HepG2 (cell line): Measurements from ENCODE around the gene CD58. TPM values are rescaled to one million over a fixed set of nuclear protein-coding genes. Genes with fewer than 3 reads are reported as not detected.

ENCODE experiments used
- ELK4 ChIP-seq: sonication (generic); formaldehyde crosslinking; IDR thresholded peaks from 2 replicates; pipeline ENCODE4 v1.9.0; 2021; ENCODE audit warnings: missing genetic modification reagents, borderline replicate concordance
- GABPB1 ChIP-seq: IDR thresholded peaks from 2 replicates; pipeline ENCODE4 v1.6.1; 2016; ENCODE audit warnings: mild to moderate bottlenecking, missing genetic modification reagents, moderate library complexity, missing compliant biosample characterization
- MXI1 ChIP-seq: IDR thresholded peaks from 3 replicates; pipeline ENCODE4 v1.6.1; 2012; ENCODE audit warnings: low read depth, low read length, inconsistent platforms, borderline replicate concordance
- TBX2 ChIP-seq: sonication (generic); formaldehyde crosslinking; IDR thresholded peaks from 2 replicates; pipeline ENCODE4 v1.5.0; 2020; ENCODE audit warnings: missing genetic modification reagents, mild to moderate bottlenecking, borderline replicate concordance
- TCF7L2 ChIP-seq: IDR thresholded peaks from 2 replicates; pipeline ENCODE4 v1.6.1; 2011; ENCODE audit warnings: mild to moderate bottlenecking, low read depth, low read length, moderate library complexity
- ZC3H13 ChIP-seq: sonication (generic); formaldehyde crosslinking; IDR thresholded peaks from 2 replicates; pipeline ENCODE4 v1.8.1; 2023; ENCODE audit warnings: mild to moderate bottlenecking, missing genetic modification reagents, moderate library complexity
- ZNF124 ChIP-seq: sonication (generic); formaldehyde crosslinking; IDR thresholded peaks from 2 replicates; pipeline ENCODE4 v1.4.0; 2020; ENCODE audit warnings: missing genetic modification reagents
- ZNF646 ChIP-seq: sonication (generic); formaldehyde crosslinking; IDR thresholded peaks from 2 replicates; pipeline ENCODE4 v1.9.0; 2021; ENCODE audit warnings: mild to moderate bottlenecking, missing genetic modification reagents
- polyA plus RNA-seq, 8 experiments: library from polyadenylated mRNA; depleted of rRNA in 3 of 8; stranded (reverse) in 7 of 8; unstranded in 1 of 8; fragments of >200 nt; fragmentation: Illumina TruSeq in 4 of 8; extraction: Trizol in 4 of 8; gene quantifications; 2 replicates each; pipeline versions ENCODE4 v1.2.1 to v1.2.3, GENCODE V29; 2011 to 2016; ENCODE audit warnings: low read depth in 4 of 8, missing spikeins in 1 of 8, mixed read lengths in 1 of 8; ENCODE audit not compliant: insufficient read depth in 1 of 8
- total RNA-seq, 5 experiments: library from RNA; depleted of rRNA; stranded (reverse); fragments of >200 nt; fragmentation: Illumina TruSeq; extraction: Trizol; gene quantifications; 2 replicates each; pipeline ENCODE4 v1.2.3, GENCODE V29; 2016; ENCODE audit warnings: low read depth in 1 of 5
- TF ChIP-seq, protein P1 (sequence below): IDR thresholded peaks from 2 replicates; pipeline ENCODE4 v1.6.1; 2016
- TF ChIP-seq, protein P2 (sequence below), 2 experiments: sonication (generic) in 1 of 2; formaldehyde crosslinking in 1 of 2; IDR thresholded peaks; 2 replicates each; pipeline versions ENCODE4 v1.4.0 to v1.6.1; 2018 to 2020; ENCODE audit warnings: missing genetic modification reagents in 2 of 2, borderline replicate concordance in 1 of 2, low read depth in 1 of 2, mild to moderate bottlenecking in 1 of 2, missing biosample characterization in 1 of 2
- TF ChIP-seq, protein P3 (sequence below): sonication (generic); formaldehyde crosslinking; IDR thresholded peaks from 2 replicates; pipeline ENCODE4 v1.5.0; 2020; ENCODE audit warnings: missing genetic modification reagents
- TF ChIP-seq, protein P4 (sequence below): sonication (generic); formaldehyde crosslinking; IDR thresholded peaks from 2 replicates; pipeline ENCODE4 v1.4.0; 2020; ENCODE audit warnings: missing genetic modification reagents

The CD58 gene
- total and polyA plus RNA-seq, 2 of the 13 experiments (the other 11 are each of a cell fraction or from before 2014, with no cell fraction given) = 9.4 to 13.5 TPM

DNA sequence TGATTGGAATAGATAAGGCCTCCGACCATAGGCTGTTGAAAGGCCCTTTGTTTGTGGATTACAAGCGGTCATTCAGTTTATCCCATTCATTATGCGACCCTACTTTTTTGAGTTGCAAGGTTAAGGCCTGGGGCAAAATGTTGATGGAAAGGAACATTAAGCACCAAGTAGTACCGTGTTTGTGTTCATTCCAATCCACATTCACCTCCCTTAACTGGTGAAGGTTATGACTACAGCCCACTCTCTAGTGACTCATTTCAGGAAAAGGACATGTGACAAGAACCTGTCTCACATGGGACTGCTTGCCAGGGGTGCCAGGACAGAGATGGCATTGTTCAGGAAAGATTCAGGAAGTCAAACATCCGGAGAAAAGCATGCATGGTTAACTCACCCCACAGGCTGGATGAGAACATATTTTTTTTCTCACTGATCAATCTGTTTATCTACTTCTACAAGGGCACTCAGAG is 81.6 kb downstream of the CD58 start (continued):
- no peak for TF ChIP-seq ZNF646 (CRISPR knock-in tag)
- no peak for TF ChIP-seq ZNF124 (CRISPR knock-in tag)
- TF ChIP-seq, protein P1, sequence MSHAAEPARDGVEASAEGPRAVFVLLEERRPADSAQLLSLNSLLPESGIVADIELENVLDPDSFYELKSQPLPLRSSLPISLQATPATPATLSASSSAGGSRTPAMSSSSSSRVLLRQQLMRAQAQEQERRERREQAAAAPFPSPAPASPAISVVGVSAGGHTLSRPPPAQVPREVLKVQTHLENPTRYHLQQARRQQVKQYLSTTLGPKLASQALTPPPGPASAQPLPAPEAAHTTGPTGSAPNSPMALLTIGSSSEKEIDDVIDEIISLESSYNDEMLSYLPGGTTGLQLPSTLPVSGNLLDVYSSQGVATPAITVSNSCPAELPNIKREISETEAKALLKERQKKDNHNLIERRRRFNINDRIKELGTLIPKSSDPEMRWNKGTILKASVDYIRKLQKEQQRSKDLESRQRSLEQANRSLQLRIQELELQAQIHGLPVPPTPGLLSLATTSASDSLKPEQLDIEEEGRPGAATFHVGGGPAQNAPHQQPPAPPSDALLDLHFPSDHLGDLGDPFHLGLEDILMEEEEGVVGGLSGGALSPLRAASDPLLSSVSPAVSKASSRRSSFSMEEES = peak; percentile 99
- TF ChIP-seq ZC3H13 = no peak
- no peak for TF ChIP-seq TCF7L2
- TF ChIP-seq MXI1 = peak; percentile 29; the same call in 1 of the 3 replicates
- peak; percentile 65; the same call in 1 of the 2 replicates for TF ChIP-seq TBX2 (CRISPR knock-in tag)
- TF ChIP-seq, protein P2, sequence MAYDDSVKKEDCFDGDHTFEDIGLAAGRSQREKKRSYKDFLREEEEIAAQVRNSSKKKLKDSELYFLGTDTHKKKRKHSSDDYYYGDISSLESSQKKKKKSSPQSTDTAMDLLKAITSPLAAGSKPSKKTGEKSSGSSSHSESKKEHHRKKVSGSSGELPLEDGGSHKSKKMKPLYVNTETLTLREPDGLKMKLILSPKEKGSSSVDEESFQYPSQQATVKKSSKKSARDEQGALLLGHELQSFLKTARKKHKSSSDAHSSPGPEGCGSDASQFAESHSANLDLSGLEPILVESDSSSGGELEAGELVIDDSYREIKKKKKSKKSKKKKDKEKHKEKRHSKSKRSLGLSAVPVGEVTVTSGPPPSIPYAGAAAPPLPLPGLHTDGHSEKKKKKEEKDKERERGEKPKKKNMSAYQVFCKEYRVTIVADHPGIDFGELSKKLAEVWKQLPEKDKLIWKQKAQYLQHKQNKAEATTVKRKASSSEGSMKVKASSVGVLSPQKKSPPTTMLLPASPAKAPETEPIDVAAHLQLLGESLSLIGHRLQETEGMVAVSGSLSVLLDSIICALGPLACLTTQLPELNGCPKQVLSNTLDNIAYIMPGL (CRISPR knock-in tag; IDR thresholded peaks at IDR 0.05; ENCODE audit: borderline replicate concordance in 1 of 2, low read depth in 1 of 2) = peak in 1 of 2 experiments; percentile 44; a peak in 1 of 4 replicates
- TF ChIP-seq, protein P3, sequence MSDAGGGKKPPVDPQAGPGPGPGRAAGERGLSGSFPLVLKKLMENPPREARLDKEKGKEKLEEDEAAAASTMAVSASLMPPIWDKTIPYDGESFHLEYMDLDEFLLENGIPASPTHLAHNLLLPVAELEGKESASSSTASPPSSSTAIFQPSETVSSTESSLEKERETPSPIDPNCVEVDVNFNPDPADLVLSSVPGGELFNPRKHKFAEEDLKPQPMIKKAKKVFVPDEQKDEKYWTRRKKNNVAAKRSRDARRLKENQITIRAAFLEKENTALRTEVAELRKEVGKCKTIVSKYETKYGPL (CRISPR knock-in tag) = no peak
- TF ChIP-seq, protein P4, sequence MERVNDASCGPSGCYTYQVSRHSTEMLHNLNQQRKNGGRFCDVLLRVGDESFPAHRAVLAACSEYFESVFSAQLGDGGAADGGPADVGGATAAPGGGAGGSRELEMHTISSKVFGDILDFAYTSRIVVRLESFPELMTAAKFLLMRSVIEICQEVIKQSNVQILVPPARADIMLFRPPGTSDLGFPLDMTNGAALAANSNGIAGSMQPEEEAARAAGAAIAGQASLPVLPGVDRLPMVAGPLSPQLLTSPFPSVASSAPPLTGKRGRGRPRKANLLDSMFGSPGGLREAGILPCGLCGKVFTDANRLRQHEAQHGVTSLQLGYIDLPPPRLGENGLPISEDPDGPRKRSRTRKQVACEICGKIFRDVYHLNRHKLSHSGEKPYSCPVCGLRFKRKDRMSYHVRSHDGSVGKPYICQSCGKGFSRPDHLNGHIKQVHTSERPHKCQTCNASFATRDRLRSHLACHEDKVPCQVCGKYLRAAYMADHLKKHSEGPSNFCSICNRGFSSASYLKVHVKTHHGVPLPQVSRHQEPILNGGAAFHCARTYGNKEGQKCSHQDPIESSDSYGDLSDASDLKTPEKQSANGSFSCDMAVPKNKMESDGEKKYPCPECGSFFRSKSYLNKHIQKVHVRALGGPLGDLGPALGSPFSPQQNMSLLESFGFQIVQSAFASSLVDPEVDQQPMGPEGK (CRISPR knock-in tag) = peak; percentile 34; the same call in 1 of the 2 replicates
- TF ChIP-seq GABPB1 = no peak; the same call in 1 of the 2 replicates
- TF ChIP-seq ELK4 (CRISPR knock-in tag) = no peak
